ENCODE measurements around the gene FAH.

The FAH gene

DNA sequence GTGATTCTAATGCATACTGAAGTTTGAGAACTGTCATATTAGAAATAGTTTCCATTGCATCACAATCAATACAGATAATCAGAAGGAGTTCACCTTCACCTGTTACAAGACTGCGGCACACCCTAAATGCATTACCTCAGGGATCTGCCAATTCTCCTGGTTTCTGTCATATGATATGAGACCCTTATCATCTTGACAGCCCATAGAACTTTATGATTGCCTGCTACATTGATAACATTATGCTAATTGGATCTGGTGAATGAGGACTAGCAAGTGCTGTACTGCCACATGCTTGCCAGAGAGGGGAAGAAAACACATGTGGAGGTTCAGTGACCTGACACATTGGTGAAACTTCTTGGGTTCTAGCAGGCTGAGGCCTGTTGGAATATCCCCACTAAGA, 41.4 kb downstream of the FAH start:
- Histone ChIP-seq H3K9me3 (ENCODE audit: insufficient read depth, low read length, severe bottlenecking) (no peaks in the 10 kb centered on the region), H3K4me2 (ENCODE audit: insufficient read depth, low read length) (no peak overlapping the region), H3K79me2 (ENCODE audit: insufficient read depth, low read length) (no peaks in the 10 kb centered on the region), H2AFZ (ENCODE audit: low read depth, low read length) (no peak overlapping the region), H3K36me3 (ENCODE audit: insufficient read depth, low read length) (no peaks in the 10 kb centered on the region), H4K20me1 (ENCODE audit: insufficient read depth, low read length) (no peaks in the 10 kb centered on the region), H3K27me3 (ENCODE audit: insufficient read depth, low read length, poor library complexity) (peaks cover 4% of the 10 kb centered on the region), H3K9ac (ENCODE audit: low read depth, low read length) (no peak overlapping the region), H3K27ac (ENCODE audit: low read length) (no peak overlapping the region), H3K4me1 (ENCODE audit: insufficient read depth, low read length) (no peaks in the 10 kb centered on the region), H3K4me3 (ENCODE audit: low read depth in 1 of 2, low read length in 2 of 2) (no peak overlapping the region)
- TF ChIP-seq EZH2 (IDR thresholded peaks at IDR 0.05; ENCODE audit: borderline replicate concordance, low read depth, low read length, severe bottlenecking) = no peak
- no peak for TF ChIP-seq CTCF (IDR thresholded peaks at IDR 0.05; ENCODE audit: borderline replicate concordance, extremely low read depth, low read length, poor library complexity, severe bottlenecking)
- no peak for ATAC-seq (ENCODE audit: insufficient read depth, low read depth)
- no peak for DNase-seq

- Histone ChIP-seq H3K9me3 (ENCODE audit: insufficient read depth, low read length, severe bottlenecking) (no peaks in the 10 kb centered on the region), H4K20me1 (ENCODE audit: insufficient read depth, low read length) (no peaks in the 10 kb centered on the region), H3K4me2 (ENCODE audit: insufficient read depth, low read length) (no peak overlapping the region), H3K4me3 (ENCODE audit: low read depth in 1 of 2, low read length in 2 of 2) (no peak overlapping the region), H3K4me1 (ENCODE audit: insufficient read depth, low read length) (no peaks in the 10 kb centered on the region), H3K36me3 (ENCODE audit: insufficient read depth, low read length) (no peaks in the 10 kb centered on the region), H2AFZ (ENCODE audit: low read depth, low read length) (no peak overlapping the region), H3K27ac (ENCODE audit: low read length) (no peak overlapping the region), H3K9ac (ENCODE audit: low read depth, low read length) (no peak overlapping the region), H3K79me2 (ENCODE audit: insufficient read depth, low read length) (no peaks in the 10 kb centered on the region), H3K27me3 (ENCODE audit: insufficient read depth, low read length, poor library complexity) (peaks cover 4% of the 10 kb centered on the region)
- no peak for TF ChIP-seq CTCF (IDR thresholded peaks at IDR 0.05; ENCODE audit: borderline replicate concordance, extremely low read depth, low read length, poor library complexity, severe bottlenecking)
- no peak for TF ChIP-seq EZH2 (IDR thresholded peaks at IDR 0.05; ENCODE audit: borderline replicate concordance, low read depth, low read length, severe bottlenecking)
- no peak for DNase-seq
- no peak for ATAC-seq (ENCODE audit: insufficient read depth, low read depth)
Observed at GRCh38 chr15:80194914-80195313, 42.1 kb downstream of the FAH start.

GRCh38 chr15:80199366-80199765, 46.6 kb downstream of the FAH start:
- H3K4me3 ChIP-seq (ENCODE audit: low read depth in 1 of 2, low read length in 2 of 2) = no peak overlapping the region
- TF ChIP-seq EZH2 (IDR thresholded peaks at IDR 0.05; ENCODE audit: borderline replicate concordance, low read depth, low read length, severe bottlenecking) (no peak), CTCF (IDR thresholded peaks at IDR 0.05; ENCODE audit: borderline replicate concordance, extremely low read depth, low read length, poor library complexity, severe bottlenecking) (no peak)
- H3K27me3 ChIP-seq (ENCODE audit: insufficient read depth, low read length, poor library complexity) = peaks cover 4% of the 10 kb centered on the region
- ATAC-seq (ENCODE audit: insufficient read depth, low read depth) (no peak), DNase-seq (no peak)
- H2AFZ ChIP-seq (ENCODE audit: low read depth, low read length) = no peak overlapping the region
- H3K79me2 ChIP-seq (ENCODE audit: insufficient read depth, low read length) = no peaks in the 10 kb centered on the region
- no peaks in the 10 kb centered on the region for H3K4me1 ChIP-seq (ENCODE audit: insufficient read depth, low read length)
- no peaks in the 10 kb centered on the region for H3K9me3 ChIP-seq (ENCODE audit: insufficient read depth, low read length, severe bottlenecking)
- H4K20me1 ChIP-seq (ENCODE audit: insufficient read depth, low read length) = no peaks in the 10 kb centered on the region
- no peak overlapping the region for H3K27ac ChIP-seq (ENCODE audit: low read length)
- H3K4me2 ChIP-seq (ENCODE audit: insufficient read depth, low read length) = no peak overlapping the region
- H3K9ac ChIP-seq (ENCODE audit: low read depth, low read length) = no peak overlapping the region
- no peaks in the 10 kb centered on the region for H3K36me3 ChIP-seq (ENCODE audit: insufficient read depth, low read length)

DNA sequence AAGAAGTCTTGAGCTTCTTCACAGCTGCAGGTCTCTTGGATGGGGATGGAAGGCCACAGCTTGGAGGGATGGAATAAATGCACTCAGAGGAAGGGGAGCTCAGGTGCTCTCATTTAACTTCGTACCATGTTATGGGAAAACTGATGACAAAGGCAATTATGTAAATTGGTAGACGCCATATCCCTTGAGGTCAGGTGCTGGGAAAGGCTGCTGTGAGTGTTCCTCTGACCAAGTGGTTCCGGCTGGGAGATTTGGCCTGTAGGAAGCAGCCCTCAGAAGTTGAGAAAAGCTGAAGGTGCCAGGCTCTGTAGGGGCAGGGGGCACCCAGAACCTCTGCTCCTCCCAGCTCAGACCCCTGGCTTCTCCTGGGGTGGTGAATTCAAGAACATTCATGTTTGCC, 47.1 kb downstream of the FAH start:
- DNase-seq = no peak
- Histone ChIP-seq H3K9me3 (ENCODE audit: insufficient read depth, low read length, severe bottlenecking) (no peaks in the 10 kb centered on the region), H3K79me2 (ENCODE audit: insufficient read depth, low read length) (no peaks in the 10 kb centered on the region), H2AFZ (ENCODE audit: low read depth, low read length) (no peak overlapping the region), H3K27ac (ENCODE audit: low read length) (no peak overlapping the region), H3K4me3 (ENCODE audit: low read depth in 1 of 2, low read length in 2 of 2) (no peak overlapping the region), H3K4me1 (ENCODE audit: insufficient read depth, low read length) (no peaks in the 10 kb centered on the region), H3K4me2 (ENCODE audit: insufficient read depth, low read length) (no peak overlapping the region), H3K9ac (ENCODE audit: low read depth, low read length) (no peak overlapping the region), H3K36me3 (ENCODE audit: insufficient read depth, low read length) (no peaks in the 10 kb centered on the region), H3K27me3 (ENCODE audit: insufficient read depth, low read length, poor library complexity) (peaks cover 4% of the 10 kb centered on the region), H4K20me1 (ENCODE audit: insufficient read depth, low read length) (no peaks in the 10 kb centered on the region)
- no peak for TF ChIP-seq EZH2 (IDR thresholded peaks at IDR 0.05; ENCODE audit: borderline replicate concordance, low read depth, low read length, severe bottlenecking)
- TF ChIP-seq CTCF (IDR thresholded peaks at IDR 0.05; ENCODE audit: borderline replicate concordance, extremely low read depth, low read length, poor library complexity, severe bottlenecking) = no peak
- ATAC-seq (ENCODE audit: insufficient read depth, low read depth) = no peak
